NCI-H1436 treated with DMSO at 0.1 percent for 48 hours (cell line): ENCODE measurements around the gene GNPNAT1.
"Not testable (repeated sequence)": the region's sequence is repeated elsewhere in the genome, so short reads cannot be mapped to it uniquely, and the experiment has no call there.

Experiments used
- DNase-seq: peaks from one replicate; lab custom pipeline; 2025; lab: John Stamatoyannopoulos, UW

GNPNAT1 gene

GRCh38 chr14:52790011-52790755 is 1.2 kb downstream of the GNPNAT1 start:
- no peak for DNase-seq

GRCh38 chr14:52789118-52789517 is 2.3 kb downstream of the GNPNAT1 start:
- no peak for DNase-seq

GRCh38 chr14:52786887-52787286 is 4.5 kb downstream of the GNPNAT1 start:
- no peak for DNase-seq

- no peak for DNase-seq
Measured at GRCh38 chr14:52783206-52783605, 8.2 kb downstream of the GNPNAT1 start.

DNA sequence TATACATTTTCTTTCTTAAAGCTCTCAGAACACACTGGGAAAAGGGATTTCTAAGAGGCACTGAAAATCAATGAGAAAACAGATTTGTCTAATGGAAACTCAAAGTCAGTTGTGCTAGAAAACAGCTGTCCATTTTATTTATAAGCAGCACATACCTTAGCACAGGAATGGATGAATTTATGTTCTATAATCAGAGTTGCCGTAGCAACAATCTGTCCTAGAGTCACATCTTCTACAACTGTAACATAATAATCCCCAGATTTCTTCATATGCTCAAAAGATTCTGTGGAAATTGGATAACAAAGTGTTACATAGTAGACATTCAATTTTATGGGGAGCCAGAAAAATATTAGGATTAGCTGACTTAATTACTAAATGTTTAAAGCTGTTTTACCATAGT is 9.8 kb downstream of the GNPNAT1 start:
- DNase-seq, result no peak

DNA sequence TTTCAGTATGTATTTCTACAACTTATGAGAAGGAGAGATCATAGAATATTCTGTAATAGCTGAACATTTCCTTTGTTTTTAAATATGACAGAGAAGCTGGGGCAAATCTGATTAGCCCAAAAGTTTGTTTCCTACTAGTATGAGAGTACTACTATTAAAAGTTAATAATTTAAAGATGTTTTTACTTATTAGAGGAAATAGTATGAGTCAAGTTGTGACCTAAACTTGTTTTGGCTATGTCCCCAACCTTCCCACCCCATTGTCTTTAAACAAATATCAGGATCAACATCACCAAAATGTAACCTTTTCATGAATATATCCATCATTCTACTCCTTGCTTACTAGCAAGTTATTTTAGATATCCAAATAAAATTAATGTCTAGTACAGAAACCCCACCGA is 10.5 kb downstream of the GNPNAT1 start:
- no peak for DNase-seq

- no peak for DNase-seq
Measured at GRCh38 chr14:52778702-52779101, 12.7 kb downstream of the GNPNAT1 start.

- no peak for DNase-seq
Measured at GRCh38 chr14:52776816-52777215, 14.6 kb downstream of the GNPNAT1 start.

- DNase-seq, result no peak
Measured at GRCh38 chr14:52769887-52770286, 21.5 kb downstream of the GNPNAT1 start.

GRCh38 chr14:52767058-52767833 is 24.2 kb downstream of the GNPNAT1 start:
- no peak for DNase-seq

DNA sequence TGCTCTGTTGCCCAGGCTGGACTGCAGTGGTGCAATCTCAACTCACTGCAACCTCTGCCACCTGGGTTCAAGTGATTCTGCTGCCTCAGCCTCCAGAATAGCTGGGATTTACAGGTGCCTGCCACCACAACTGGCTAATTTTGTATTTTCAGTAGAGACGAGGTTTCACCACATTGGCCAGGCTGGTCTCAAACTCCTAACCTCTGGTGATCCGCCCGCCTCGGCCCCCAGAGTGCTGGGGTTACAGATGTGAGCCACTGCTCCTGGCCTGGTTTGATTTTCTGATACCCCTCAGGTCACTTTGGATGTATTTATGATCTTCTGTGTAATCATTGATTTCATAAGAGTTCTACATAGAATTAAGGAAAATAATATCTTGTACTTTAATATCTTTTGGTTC is 28.5 kb downstream of the GNPNAT1 start:
- DNase-seq, result not testable (repeated sequence)

DNA sequence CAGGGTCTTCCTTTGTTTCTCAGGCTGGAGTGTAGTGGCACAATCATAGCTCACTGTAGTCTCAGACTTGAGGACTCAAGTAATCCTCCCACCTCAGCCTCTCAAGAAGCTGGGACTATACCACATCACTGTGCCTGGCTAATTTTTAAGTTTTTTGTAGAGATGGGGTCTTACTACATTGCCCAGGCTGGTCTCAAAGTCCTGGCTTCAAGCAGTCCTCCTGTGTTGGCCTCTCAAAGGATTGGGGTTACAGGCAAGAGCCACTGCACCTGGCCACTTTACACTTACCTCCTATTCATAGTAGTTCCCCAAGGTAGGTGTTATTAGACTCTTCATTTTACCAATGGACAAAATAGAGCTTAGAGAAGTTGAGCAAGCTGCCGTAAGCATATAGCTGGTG is 32.3 kb downstream of the GNPNAT1 start:
- DNase-seq, result no peak

GRCh38 chr14:52755607-52756316 is 35.6 kb downstream of the GNPNAT1 start:
- DNase-seq, result no peak

DNA sequence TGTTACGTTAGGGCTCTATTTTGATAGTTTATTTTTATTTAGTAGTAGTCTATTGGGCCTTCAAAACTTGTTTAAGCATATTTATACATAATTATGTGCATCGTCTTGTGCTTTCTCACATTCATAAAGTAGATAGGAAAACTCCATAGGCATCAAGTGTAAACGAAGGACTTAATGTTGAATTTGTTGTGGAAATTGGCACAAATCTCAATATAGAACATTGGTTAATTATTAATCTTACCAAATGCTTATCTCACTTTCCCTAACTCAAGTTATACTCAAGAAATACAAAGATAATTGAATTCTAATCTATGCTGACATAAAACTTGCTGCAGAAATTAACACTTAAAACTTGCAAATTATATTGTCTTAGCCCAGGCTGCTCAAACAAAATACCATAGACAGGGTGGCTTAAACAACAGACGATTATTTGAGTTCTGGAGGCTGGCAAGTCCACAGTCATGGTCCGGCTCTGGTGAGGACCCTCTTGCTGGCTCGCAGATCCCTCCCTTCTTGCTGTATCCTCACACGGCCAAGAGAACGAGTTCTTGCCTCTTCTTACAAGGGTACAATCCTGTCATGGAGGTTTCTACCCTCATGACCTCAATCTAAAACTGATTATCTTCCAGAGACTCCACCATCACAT is 42.6 kb downstream of the GNPNAT1 start:
- DNase-seq, result no peak

DNA sequence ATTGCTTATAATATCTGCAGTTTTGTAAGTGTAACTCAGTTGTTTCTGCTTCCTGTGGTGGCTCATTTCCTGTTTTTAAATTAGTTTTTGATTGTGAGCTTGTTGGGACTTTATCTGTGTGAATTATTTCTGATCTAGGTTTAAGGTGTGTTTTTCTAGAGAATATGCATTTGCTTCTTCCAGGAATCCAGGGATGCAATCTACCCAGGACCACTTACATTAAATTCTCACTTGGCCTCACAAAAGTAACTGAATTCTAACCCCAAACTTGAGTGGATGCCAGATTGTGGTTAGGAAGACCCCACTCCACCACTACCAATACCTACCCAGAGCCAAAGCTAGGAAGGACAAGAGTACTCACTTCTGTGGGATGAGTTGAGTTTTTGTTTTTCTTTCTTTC is 49.5 kb downstream of the GNPNAT1 start:
- DNase-seq, result no peak

GRCh38 chr14:52740751-52741150 is 50.7 kb downstream of the GNPNAT1 start:
- no peak for DNase-seq

DNA sequence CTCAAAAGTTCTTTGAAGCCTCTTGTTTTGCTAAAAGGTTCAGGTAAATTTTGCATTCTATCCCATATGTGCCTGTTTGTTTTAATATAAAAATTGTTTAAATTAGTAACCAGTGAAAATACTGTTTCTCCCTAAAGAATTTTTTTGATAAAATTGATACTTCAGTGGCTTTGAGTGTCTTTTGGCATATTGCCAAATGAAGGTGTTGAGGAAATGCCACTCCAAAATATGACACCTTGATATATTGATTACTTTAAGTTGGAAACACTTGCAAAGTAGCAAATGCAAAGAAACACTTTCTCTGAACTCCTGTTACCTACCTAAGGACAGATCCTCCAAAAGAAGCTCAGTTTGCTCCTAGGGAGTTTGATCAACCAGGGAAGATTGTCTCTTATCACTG is 53.0 kb downstream of the GNPNAT1 start:
- DNase-seq, result no peak

- DNase-seq, result no peak
Measured at GRCh38 chr14:52735921-52736489, 55.4 kb downstream of the GNPNAT1 start.

- DNase-seq, result no peak
Measured at GRCh38 chr14:52733824-52734223, 57.6 kb downstream of the GNPNAT1 start.

DNA sequence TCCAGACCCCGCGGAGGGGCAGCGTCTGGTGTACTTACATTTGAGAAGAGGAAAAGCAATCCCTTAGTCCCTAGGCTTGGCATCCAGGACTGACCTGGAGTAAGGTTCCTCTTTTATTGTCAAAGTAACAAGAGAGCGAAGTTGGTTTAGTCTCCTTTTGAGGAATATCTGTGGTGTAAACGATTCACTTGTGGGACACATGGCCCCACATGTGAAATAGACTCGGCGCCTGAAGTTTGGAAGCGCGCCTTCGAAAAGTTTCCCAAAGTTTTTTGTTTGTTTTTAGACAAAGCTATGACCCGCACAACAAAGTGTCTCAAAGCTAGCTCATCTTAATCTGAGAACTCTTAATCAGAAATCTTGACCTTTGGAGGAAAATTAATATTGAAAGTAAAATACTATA is 60.7 kb downstream of the GNPNAT1 start:
- DNase-seq, result no peak

GRCh38 chr14:52729925-52730708 is 61.3 kb downstream of the GNPNAT1 start, which contains the start of gene STYX:
TSS of gene STYX (plus strand) at chr14:52730166. CDS start at chr14:52730475, 309 bp downstream.
- peak; percentile 74 for DNase-seq
